T-cell (primary cell): ENCODE results near the gene SLC35G2. TPM values are rescaled to one million over a fixed set of nuclear protein-coding genes. Genes with fewer than 3 reads are reported as not detected.

Source experiments
- ATAC-seq, 4 experiments: fragments of 200-7000 bp in 3 of 4; fragments of 150-1000 bp in 1 of 4; cut with Tn5 transposase; replicated peaks in 1 of 4; 1 replicate in 3 of 4; 2 replicates in 1 of 4; pipeline ENCODE4 v1.10.0; 2021; ENCODE audit warnings: moderate library complexity in 3 of 4, mild to moderate bottlenecking in 2 of 4, moderate number of reproducible peaks in 1 of 4
- CTCF ChIA-PET, 2 donors: fragments of 300-600 bp; sonication (Branson Sonifier 250); formaldehyde crosslinking; loops; one replicate each; lab custom pipeline; 2022; ENCODE audit warnings: antibody characterized with exemption in 2 of 2; lab: Charles Lee
- POLR2A ChIA-PET, 2 donors: fragments of 300-600 bp; sonication (Branson Sonifier 250); formaldehyde crosslinking; loops; one replicate each; lab custom pipeline; 2022; ENCODE audit warnings: antibody characterized with exemption in 2 of 2; lab: Charles Lee
- DNase-seq, 35 experiments: peaks; one replicate each; pipeline versions ENCODE4 v3.0.0 to v3.0.0-alpha.2; 2013 to 2023
- H3K27ac ChIP-seq: one replicate; pipeline ENCODE4 v1.5.1; 2013; ENCODE audit warnings: low read length
- H3K27me3 ChIP-seq, 2 experiments: replicated peaks in 1 of 2; 1 replicate in 1 of 2; 2 replicates in 1 of 2; pipeline versions ENCODE4 v1.6.1 to v1.7.0; 2013; ENCODE audit warnings: low read length in 1 of 2, mixed read lengths in 1 of 2; ENCODE audit not compliant: control insufficient read depth in 2 of 2, insufficient read depth in 2 of 2; ENCODE audit errors: extremely low read depth in 1 of 2
- H3K36me3 ChIP-seq, 2 donors: 1 replicate in 1 of 2; 2 replicates in 1 of 2; pipeline versions ENCODE4 v1.6.1 to v1.7.0; 2013; ENCODE audit warnings: low read length in 1 of 2; ENCODE audit not compliant: control insufficient read depth in 2 of 2, insufficient read depth in 1 of 2; ENCODE audit errors: extremely low read depth in 1 of 2
- H3K4me1 ChIP-seq, 2 experiments: 1 replicate in 1 of 2; 2 replicates in 1 of 2; pipeline versions ENCODE4 v1.6.1 to v1.7.0; 2013; ENCODE audit warnings: low read length in 2 of 2, mixed read lengths in 1 of 2; ENCODE audit not compliant: insufficient read depth in 2 of 2, control insufficient read depth in 1 of 2; ENCODE audit errors: extremely low read depth in 1 of 2
- H3K4me3 ChIP-seq, 2 donors: 1 replicate in 1 of 2; 2 replicates in 1 of 2; pipeline versions ENCODE4 v1.5.1 to v1.7.0; 2013; ENCODE audit warnings: mild to moderate bottlenecking in 2 of 2, low read length in 1 of 2, moderate library complexity in 1 of 2; ENCODE audit not compliant: control insufficient read depth in 1 of 2; ENCODE audit errors: extremely low read depth in 1 of 2
- H3K9me3 ChIP-seq: 2 replicates; pipeline ENCODE4 v1.7.0; 2013
- H3K27ac Mint-ChIP-seq, 2 donors: one replicate each; pipeline ENCODE4 v1.8.0; 2020 to 2021; ENCODE audit warnings: mild to moderate bottlenecking in 2 of 2, mixed read lengths in 2 of 2
- H3K27me3 Mint-ChIP-seq, 2 donors: one replicate each; pipeline ENCODE4 v1.8.0; 2021 to 2022; ENCODE audit warnings: mixed read lengths in 2 of 2
- H3K36me3 Mint-ChIP-seq: one replicate; pipeline ENCODE4 v1.8.0; 2021; ENCODE audit warnings: mixed read lengths
- H3K4me1 Mint-ChIP-seq, 3 donors: one replicate each; pipeline ENCODE4 v1.8.0; 2020 to 2022; ENCODE audit warnings: mixed read lengths in 3 of 3, mild to moderate bottlenecking in 1 of 3
- H3K4me3 Mint-ChIP-seq, 3 donors: one replicate each; pipeline ENCODE4 v1.8.0; 2020 to 2022; ENCODE audit warnings: mild to moderate bottlenecking in 3 of 3, mixed read lengths in 3 of 3, moderate library complexity in 3 of 3
- H3K9me3 Mint-ChIP-seq, 3 donors: one replicate each; pipeline ENCODE4 v1.8.0; 2020 to 2022; ENCODE audit warnings: mixed read lengths in 3 of 3
- WGBS: methylation state at CpG from one replicate; pipeline ENCODE4 v1.1.5; 2013; ENCODE audit warnings: missing lambda C conversion rate; ENCODE audit not compliant: insufficient coverage; 5-methylcytosine and 5-hydroxymethylcytosine counted together
- total RNA-seq, 35 experiments: library from RNA in 6 of 35; stranded (reverse) in 6 of 35; fragments of 120-200 nt in 1 of 35; gene quantifications; one replicate each; pipeline versions ENCODE4 v1.2.1 to v1.2.4 and lab custom pipeline; 2013 to 2026

The SLC35G2 gene
- total RNA-seq (1 to 10 TPM in 1 of 5 donors, under 1 TPM in 3, not detected in 1; 0.16 to 1.2 (median 0.29) TPM), total RNA-seq (lab: John Stamatoyannopoulos, UW) (0.06 to 3.9 (median 0.61) reads per million in 29 experiments)
- 0.85 TPM for total RNA-seq (2013)

GRCh38 chr3:136818769-136819391, at the start of gene SLC35G2:
SLC35G2 (plus strand) TSS chr3:136819126; CDS start chr3:136854461, 35,335 bp downstream.
- ChIA-PET CTCF (no interaction called here), POLR2A (interaction anchor here in 1 of 2 donors (0.6 kb wide), 1 partner anchor 409 kb away, joined by 8 read pairs; no protein-coding TSS in a partner anchor)
- H3K36me3 Mint-ChIP-seq: no peaks in the 10 kb centered on the region
- peak in 20 of 35 experiments; percentile 3 to 43 (median 16) for DNase-seq
- peaks cover 0 to 27% of the 10 kb centered on the region in 2 experiments for H3K27me3 ChIP-seq
- peaks cover 0 to 23% of the 10 kb centered on the region in 2 experiments for H3K4me1 ChIP-seq
- no peaks in the 10 kb centered on the region for H3K36me3 ChIP-seq
- H3K27ac Mint-ChIP-seq: peak within 1 kb of the TSS; percentile 16 to 37
- peaks cover 16 to 21% (median 19%) of the 10 kb centered on the region in 3 donors for H3K4me1 Mint-ChIP-seq
- H3K9me3 ChIP-seq: no peaks in the 10 kb centered on the region
- no peak within 1 kb of the TSS for H3K27ac ChIP-seq
- peak within 1 kb of the TSS; percentile 59 to 89 for H3K4me3 ChIP-seq
- ATAC-seq: peak; percentile 59 to 73 (median 65)
- peaks cover 4 to 10% (median 6%) of the 10 kb centered on the region in 3 donors for H3K9me3 Mint-ChIP-seq
- WGBS: 1% methylated on average over 53 of the region's 60 CpGs
- H3K4me3 Mint-ChIP-seq: peak within 1 kb of the TSS; percentile 80 to 88 (median 87)
- peaks cover 48 to 52% of the 10 kb centered on the region in 2 donors for H3K27me3 Mint-ChIP-seq

DNA sequence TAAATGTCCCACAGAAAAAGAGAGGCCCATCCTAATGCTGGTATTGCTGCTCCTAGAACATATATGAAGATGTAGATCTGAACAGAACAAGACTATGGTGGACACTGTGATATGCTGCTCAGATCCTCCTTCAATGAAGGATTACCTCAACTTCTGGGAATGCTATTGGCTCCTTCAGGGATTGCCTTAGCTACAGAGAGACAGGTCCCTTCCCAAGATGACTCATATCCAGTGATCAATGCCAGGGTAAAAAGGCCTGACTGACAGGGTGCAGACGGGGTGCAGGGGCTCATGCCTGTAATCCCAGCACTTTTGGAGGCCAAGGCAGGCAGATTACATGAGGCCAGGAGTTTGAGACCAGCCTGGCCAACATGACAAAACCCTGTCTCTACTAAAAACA, 46.2 kb upstream of the SLC35G2 start:
- H3K4me3 ChIP-seq: no peak overlapping the region
- POLR2A ChIA-PET: no interaction called here
- H3K36me3 ChIP-seq: no peaks in the 10 kb centered on the region
- no peaks in the 10 kb centered on the region for H3K4me1 ChIP-seq
- Mint-ChIP-seq H3K27ac (no peak overlapping the region), H3K4me1 (no peaks in the 10 kb centered on the region), H3K27me3 (no peaks in the 10 kb centered on the region), H3K4me3 (no peak overlapping the region), H3K36me3 (no peaks in the 10 kb centered on the region), H3K9me3 (no peaks in the 10 kb centered on the region)
- no peak for ATAC-seq
- no peak for DNase-seq
- WGBS: no CpG with 5 or more reads among the region's 1 CpG
- H3K9me3 ChIP-seq: no peaks in the 10 kb centered on the region
- no peak overlapping the region for H3K27ac ChIP-seq
- CTCF ChIA-PET: no interaction called here
- H3K27me3 ChIP-seq: no peaks in the 10 kb centered on the region

DNA sequence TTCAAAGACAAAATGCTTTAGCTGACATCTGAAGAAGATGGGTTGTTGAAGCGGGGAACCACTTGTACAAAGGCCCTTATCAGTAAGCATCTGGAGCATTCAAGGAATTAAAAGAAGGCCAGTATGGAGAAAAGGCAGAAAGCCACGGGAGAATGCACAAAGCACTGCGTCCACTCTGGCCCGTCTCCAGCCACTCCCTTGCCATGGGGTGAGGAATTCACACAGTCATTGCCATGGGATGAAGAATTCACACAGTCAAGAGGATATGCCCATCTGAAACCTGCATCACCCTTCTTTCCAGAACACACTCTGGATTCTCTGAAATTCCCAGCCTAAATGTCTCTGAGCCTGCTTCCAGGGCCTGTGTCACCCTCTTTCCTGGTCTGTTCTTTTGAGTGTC, 40.1 kb upstream of the SLC35G2 start:
- H3K4me1 Mint-ChIP-seq: no peaks in the 10 kb centered on the region
- Histone ChIP-seq H3K9me3 (no peaks in the 10 kb centered on the region), H3K27ac (no peak overlapping the region), H3K4me3 (no peak overlapping the region), H3K4me1 (no peaks in the 10 kb centered on the region), H3K36me3 (no peaks in the 10 kb centered on the region), H3K27me3 (no peaks in the 10 kb centered on the region)
- ChIA-PET CTCF (no interaction called here), POLR2A (no interaction called here)
- no peak overlapping the region for H3K4me3 Mint-ChIP-seq
- ATAC-seq (no peak), DNase-seq (no peak)
- H3K9me3 Mint-ChIP-seq: no peaks in the 10 kb centered on the region
- H3K27ac Mint-ChIP-seq: no peak overlapping the region
- 100% methylated on average over 1 of the region's 4 CpGs for WGBS
- H3K36me3 Mint-ChIP-seq: no peaks in the 10 kb centered on the region
- no peaks in the 10 kb centered on the region for H3K27me3 Mint-ChIP-seq

DNA sequence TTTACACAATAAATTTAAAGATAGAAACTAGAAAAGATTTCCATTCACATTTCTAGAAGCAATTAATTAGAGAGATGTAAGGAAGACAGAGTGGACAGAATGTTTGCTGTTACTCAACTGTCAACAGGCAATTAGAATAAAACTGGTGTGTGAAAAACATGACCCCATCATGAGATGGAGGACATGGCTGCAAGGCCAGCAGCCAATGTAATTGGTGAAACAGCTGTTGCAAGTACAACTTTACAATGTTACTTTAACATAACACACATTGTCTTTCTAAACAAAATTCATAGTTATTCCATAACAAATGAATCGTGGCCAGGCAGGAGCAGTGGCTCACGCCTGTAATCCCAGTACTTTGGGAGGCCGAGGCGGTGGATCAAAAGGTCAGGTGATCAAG, 38.2 kb upstream of the SLC35G2 start:
- CTCF ChIA-PET: interaction anchor here in 1 of 2 donors (0.6 kb wide), 1 partner anchor 14 kb away, joined by 3 read pairs; no protein-coding TSS in a partner anchor

GRCh38 chr3:136783708-136784191, 35.2 kb upstream of the SLC35G2 start:
- H3K27ac Mint-ChIP-seq: no peak overlapping the region
- Histone ChIP-seq H3K4me3 (no peak overlapping the region), H3K4me1 (no peaks in the 10 kb centered on the region), H3K9me3 (no peaks in the 10 kb centered on the region), H3K36me3 (no peaks in the 10 kb centered on the region), H3K27me3 (no peaks in the 10 kb centered on the region), H3K27ac (no peak overlapping the region)
- 91% methylated on average over 3 of the region's 5 CpGs for WGBS
- H3K27me3 Mint-ChIP-seq: no peaks in the 10 kb centered on the region
- ATAC-seq (no peak), DNase-seq (no peak)
- no peaks in the 10 kb centered on the region for H3K9me3 Mint-ChIP-seq
- no peaks in the 10 kb centered on the region for H3K36me3 Mint-ChIP-seq
- ChIA-PET POLR2A (no interaction called here), CTCF (no interaction called here)
- peaks cover 7 to 12% (median 11%) of the 10 kb centered on the region in 3 donors for H3K4me1 Mint-ChIP-seq
- H3K4me3 Mint-ChIP-seq: no peak overlapping the region

More for the DNA sequence above, 38.2 kb upstream of the SLC35G2 start:
- POLR2A ChIA-PET: no interaction called here
- H3K27me3 ChIP-seq: no peaks in the 10 kb centered on the region
- H3K27ac ChIP-seq: no peak overlapping the region
- no peaks in the 10 kb centered on the region for H3K27me3 Mint-ChIP-seq
- ATAC-seq: no peak
- no peaks in the 10 kb centered on the region for H3K9me3 Mint-ChIP-seq
- no peaks in the 10 kb centered on the region for H3K36me3 Mint-ChIP-seq
- no peak for DNase-seq
- H3K4me3 Mint-ChIP-seq: no peak overlapping the region
- no peaks in the 10 kb centered on the region for H3K4me1 ChIP-seq
- WGBS: 91% methylated on average over 4 of the region's 4 CpGs
- no peak overlapping the region for H3K4me3 ChIP-seq
- H3K27ac Mint-ChIP-seq: no peak overlapping the region
- no peaks in the 10 kb centered on the region for H3K9me3 ChIP-seq
- no peaks in the 10 kb centered on the region for H3K36me3 ChIP-seq
- H3K4me1 Mint-ChIP-seq: no peaks in the 10 kb centered on the region

- H3K4me1 ChIP-seq: no peaks in the 10 kb centered on the region
- no peak overlapping the region for H3K27ac ChIP-seq
- no peak overlapping the region for H3K4me3 ChIP-seq
- H3K36me3 ChIP-seq: no peaks in the 10 kb centered on the region
- POLR2A ChIA-PET: interaction anchor here in 1 of 2 donors (0.6 kb wide), 1 partner anchor 91 kb away, joined by 3 read pairs; no protein-coding TSS in a partner anchor
- H3K27me3 ChIP-seq: no peaks in the 10 kb centered on the region
- H3K9me3 ChIP-seq: no peaks in the 10 kb centered on the region
- ATAC-seq (peak; percentile 33 to 79 (median 48)), DNase-seq (peak in 26 of 35 experiments; percentile 0 to 48 (median 10))
- H3K36me3 Mint-ChIP-seq: no peaks in the 10 kb centered on the region
- peak overlapping the region; percentile 7 to 39 for H3K27ac Mint-ChIP-seq
- H3K27me3 Mint-ChIP-seq: peaks cover 0 to 2% of the 10 kb centered on the region in 2 donors
- no peak overlapping the region for H3K4me3 Mint-ChIP-seq
- no peaks in the 10 kb centered on the region for H3K9me3 Mint-ChIP-seq
- WGBS: no CpG with 5 or more reads among the region's 2 CpGs
- CTCF ChIA-PET: interaction anchor here in 1 of 2 donors (0.8 kb wide), 1 partner anchor 227 kb away, joined by 3 read pairs; no protein-coding TSS in a partner anchor
- peaks cover 7 to 12% (median 11%) of the 10 kb centered on the region in 3 donors for H3K4me1 Mint-ChIP-seq
Measured at GRCh38 chr3:136787349-136787748, 31.6 kb upstream of the SLC35G2 start.
